A204.1 (cell line): ENCODE data around the gene TLX2.
"Not testable (repeated sequence)": the region's sequence is repeated elsewhere in the genome, so short reads cannot be mapped to it uniquely, and the experiment has no call there.

Source experiments
- FAIRE-seq: peaks from 2 replicates; lab custom pipeline; 2012; peaks lifted over from hg19 to GRCh38; lab: Jason Lieb, UNC

Gene TLX2

DNA sequence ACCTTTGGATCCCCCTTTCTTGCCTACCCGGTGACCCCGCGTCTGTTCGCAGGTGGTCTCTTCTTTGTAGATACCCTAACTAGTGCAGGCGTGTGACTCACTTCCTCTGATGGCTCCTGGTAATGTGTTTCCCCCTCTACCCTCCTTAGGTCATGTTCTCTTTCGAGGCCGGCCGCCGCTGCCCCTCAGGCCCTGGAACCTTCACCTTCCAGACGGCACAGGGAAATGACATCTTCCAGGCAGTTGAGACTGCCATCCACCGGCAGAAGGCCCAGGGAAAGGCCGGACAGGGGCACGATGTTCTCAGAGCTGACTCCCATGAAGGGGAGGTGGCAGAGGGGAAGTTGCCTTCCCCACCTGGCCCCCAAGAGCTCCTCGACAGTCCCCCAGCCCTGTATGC lies 41.9 kb downstream of the TLX2 start:
- no peak for FAIRE-seq

DNA sequence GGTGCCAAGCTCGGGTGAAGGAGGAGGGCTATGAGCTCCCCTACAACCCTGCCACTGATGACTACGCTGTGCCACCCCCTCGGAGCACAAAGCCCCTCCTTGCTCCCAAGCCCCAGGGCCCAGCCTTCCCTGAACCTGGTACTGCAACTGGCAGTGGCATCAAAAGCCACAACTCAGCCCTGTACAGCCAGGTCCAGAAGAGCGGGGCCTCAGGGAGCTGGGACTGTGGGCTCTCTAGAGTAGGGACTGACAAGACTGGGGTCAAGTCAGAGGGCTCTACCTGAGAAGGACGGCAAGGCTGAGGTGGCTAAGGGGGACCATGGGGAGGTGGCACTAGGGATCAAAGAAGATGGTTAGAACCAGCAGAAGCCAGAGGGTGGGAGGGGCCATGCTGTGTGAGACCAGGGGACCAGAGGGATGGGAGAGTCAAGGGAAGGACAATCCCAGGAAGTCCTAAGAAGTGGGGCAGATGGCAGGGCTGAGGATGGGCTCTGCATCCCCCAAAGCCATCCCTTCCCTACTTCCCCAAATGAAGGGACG lies 42.7 kb downstream of the TLX2 start:
- FAIRE-seq, result no peak

DNA sequence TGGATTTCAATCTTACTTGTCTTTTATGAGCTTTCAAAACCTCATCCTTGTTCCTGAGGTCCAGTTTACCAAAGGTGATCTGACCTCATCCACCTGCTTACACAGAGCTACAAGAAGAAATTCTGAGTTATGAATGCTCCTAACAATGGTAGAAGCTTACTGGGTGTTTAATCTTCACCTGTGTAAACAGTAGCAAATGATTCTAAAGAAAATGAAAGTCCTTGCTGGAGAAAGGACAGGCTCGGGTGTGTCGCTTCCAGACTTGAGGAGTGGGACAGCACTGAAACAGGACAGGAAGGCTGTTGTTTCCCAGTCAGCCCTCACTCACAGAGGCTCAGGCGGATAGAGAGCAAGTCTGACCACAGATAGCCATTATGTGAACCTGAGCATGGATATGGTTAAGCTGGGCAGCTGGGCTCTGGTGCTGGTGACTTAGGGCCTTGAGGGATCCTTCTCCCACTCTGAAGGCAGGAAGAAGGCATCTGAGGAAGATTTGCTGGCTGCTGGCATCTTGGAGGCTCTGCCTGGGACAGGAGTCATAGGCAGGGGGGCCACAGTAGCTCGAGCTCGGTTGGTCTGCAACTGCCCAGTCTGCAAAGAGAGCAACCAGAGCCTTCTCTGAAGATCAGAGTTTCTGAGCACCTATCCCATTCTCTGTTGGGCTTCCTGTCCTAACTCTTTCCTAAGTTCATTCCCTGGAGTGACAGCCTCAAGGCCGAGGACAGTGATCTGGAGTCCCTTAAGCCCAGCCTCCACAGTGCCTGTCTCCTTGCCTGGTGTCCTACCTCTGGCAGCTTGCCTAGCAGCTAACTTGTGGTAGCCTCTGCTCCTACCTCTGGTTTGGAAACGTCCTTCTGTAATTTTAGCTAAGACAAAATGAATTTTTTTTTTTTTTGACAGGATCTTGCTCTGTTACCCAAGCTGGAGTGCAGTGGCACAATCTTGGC lies 44.3 kb downstream of the TLX2 start:
- FAIRE-seq, result peak; percentile 67

DNA sequence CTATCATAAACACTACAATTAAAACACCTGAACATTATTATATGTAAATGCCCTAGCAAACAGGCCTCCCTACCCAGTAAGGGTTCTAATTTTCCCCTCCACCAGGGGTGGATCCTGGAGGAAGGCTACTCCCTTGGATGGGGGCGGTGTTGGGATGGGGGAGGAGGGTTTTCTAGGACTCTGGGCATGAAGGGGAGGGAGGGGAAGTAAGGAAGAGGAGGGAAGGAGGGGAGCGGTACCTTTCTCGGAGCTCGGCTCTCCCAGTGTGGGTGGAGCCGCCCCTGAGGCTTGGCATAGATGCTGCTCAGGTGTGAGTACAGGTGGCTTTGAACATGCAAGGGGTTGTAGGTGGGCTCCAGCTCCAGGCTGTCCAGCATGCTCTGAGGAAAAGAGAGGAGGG lies 45.7 kb downstream of the TLX2 start:
- peak; percentile 60 for FAIRE-seq

DNA sequence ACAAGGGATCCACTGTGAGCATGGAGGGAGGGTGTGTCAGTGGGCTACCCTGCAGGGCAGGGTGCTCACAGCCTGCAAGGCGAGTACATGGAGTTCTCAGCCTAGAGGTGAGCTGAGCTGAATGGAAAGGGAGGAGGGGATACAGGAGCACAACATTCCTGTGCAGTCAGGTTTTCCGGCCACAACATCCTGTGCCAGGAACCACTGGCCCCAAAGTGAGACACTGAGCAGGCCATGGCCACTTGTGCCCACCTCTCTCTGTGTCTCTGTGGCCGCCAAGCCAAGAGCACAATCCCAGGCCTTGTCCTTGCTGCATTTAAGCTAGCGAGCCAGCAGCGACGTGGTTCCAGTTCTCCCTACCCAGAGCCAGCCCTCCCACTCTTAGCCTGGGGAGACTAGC lies 46.3 kb downstream of the TLX2 start:
- no peak for FAIRE-seq

DNA sequence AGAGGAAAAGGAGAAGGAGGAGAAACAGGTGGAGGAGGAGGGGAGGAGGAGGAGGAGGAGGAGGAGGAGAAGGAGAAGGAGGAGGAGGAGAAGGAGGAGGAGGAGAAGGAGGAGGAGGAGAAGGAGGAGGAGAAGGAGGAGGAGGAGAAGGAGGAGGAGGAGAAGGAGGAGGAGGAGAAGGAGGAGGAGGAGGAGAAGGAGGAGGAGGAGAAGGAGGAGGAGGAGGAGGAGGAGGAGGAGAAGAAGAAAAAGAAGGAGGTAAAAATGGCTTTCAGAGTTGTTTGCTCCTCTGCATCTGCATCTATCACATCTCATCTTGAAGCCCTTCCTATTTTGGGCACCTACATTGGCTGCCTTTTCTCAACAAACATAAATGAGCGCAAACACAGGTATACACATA lies 46.8 kb downstream of the TLX2 start:
- FAIRE-seq, result not testable (repeated sequence)

DNA sequence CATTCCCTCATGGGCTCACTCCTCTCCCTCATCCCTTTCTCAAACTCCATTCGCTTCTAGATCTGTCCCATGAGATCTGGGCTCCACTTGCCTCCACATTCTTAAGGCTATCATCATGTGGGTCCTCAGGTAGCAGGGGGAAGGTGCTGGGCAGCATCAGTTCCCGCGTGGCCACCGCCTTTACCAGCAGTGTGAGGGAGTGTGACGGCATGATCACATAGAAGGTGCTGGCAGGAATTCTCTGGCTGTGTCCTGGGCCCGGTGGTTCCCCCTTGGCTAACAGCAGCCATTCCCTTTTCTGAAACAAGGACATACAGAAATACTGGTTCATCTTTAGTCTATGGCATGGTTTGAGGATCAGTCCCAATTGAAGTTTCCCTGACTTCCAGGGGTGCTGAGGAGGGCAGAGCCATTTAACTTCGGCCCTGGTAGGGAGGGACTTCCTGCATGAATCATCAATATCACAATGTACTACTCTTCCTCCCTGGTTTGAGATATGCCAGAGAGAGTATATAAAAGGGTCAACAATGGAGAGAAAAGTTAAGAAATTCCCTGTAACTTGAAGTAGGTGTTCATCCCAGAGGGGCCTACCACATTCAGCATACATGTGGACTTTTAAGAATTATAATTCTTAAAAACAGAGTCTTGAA lies 48.0 kb downstream of the TLX2 start:
- no peak for FAIRE-seq

DNA sequence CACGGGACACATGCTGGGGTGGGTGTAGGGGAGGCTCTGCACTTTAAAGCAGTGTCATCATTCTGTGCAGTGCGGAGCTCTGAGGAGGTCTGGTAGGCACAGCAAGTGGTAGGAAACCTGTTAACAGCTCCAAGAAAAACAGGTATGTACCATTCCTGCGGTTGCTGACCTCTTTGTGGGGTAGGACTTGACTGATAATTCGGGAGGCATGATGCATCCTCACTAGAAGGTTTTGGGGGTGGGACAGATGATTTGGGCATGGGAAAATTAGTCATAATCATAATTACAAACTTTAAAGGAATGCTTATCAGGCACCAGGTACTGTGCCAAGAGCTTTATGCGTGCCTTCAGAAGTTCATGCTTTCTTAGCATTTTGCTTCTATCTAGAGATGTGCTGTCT lies 50.0 kb downstream of the TLX2 start:
- FAIRE-seq, result peak; percentile 97

DNA sequence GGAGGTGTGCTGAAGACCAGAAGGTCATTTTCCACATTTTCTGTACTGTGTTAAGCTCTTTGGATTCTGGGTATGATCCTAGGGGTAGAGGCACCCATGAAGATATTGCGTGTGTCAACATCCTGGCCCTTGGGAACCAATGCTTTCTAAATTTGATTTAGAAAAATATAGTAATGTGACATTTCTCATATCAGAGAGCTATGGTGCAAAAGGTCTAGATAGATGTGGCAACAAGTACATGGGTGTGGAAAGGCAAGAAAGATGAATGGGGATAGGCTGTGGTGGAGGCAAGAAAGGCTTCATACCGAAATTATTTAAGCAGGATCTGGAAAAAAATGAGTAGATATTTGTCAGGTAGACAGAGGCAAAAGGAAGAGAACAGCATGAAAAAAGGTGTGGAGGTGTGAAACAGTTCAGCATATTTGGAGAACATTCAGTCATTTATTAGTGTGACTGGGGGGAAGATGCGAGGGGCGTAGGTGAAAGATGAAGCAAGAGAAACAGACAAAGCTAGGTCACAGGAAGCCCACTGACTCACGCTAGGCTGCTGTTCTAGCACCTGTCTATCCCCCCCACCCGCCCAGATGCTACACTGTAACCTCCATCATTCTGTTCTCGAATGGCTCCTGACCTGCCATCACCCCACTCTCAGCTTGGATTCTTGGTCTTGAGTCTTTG lies 52.0 kb downstream of the TLX2 start:
- no peak for FAIRE-seq

DNA sequence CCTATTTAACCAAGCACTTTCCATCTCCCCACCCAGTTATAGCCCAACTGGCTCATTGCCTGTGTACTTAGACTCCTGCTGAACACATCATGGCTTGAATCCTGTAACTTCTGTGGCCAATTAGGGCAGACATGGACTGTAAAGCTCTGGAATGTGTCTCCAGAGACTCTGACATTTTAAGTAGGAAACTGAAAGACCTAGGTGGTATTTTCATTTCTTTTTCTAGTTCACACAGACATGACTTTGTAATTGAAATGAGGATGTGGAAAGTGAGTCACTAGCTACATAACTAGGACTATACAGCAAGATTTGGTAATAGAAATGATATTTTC lies 52.5 kb downstream of the TLX2 start:
- FAIRE-seq, result peak; percentile 99
